CD4-positive, alpha-beta T cell treated with Interleukin-15 for 4 hours (primary cell): ENCODE measurements around the gene PLCB4.

Source experiments
- DNase-seq: peaks from one replicate; pipeline ENCODE4 v3.0.0-alpha.2; 2020; ENCODE audit warnings: low spot score

Gene PLCB4

GRCh38 chr20:9323622-9324021 lies 254.7 kb downstream of the PLCB4 start:
- no peak for DNase-seq

GRCh38 chr20:9329355-9330101 lies 260.6 kb downstream of the PLCB4 start:
- no peak for DNase-seq

GRCh38 chr20:9330151-9330550 lies 261.3 kb downstream of the PLCB4 start:
- DNase-seq = no peak

- no peak for DNase-seq
Measured at GRCh38 chr20:9331707-9332435, 263.0 kb downstream of the PLCB4 start.

GRCh38 chr20:9332791-9333479 lies 264.0 kb downstream of the PLCB4 start:
- no peak for DNase-seq

GRCh38 chr20:9334866-9335265 lies 266.0 kb downstream of the PLCB4 start:
- DNase-seq = no peak

GRCh38 chr20:9338101-9338500 lies 269.2 kb downstream of the PLCB4 start:
- no peak for DNase-seq

- no peak for DNase-seq
Measured at GRCh38 chr20:9339708-9340107, 270.8 kb downstream of the PLCB4 start.

- DNase-seq = no peak
Measured at GRCh38 chr20:9342651-9343050, 273.8 kb downstream of the PLCB4 start.

GRCh38 chr20:9344083-9344920 lies 275.4 kb downstream of the PLCB4 start:
- DNase-seq = no peak

- no peak for DNase-seq
Measured at GRCh38 chr20:9348316-9348715, 279.4 kb downstream of the PLCB4 start.

GRCh38 chr20:9348747-9349146 lies 279.9 kb downstream of the PLCB4 start:
- no peak for DNase-seq

- no peak for DNase-seq
Measured at GRCh38 chr20:9349249-9349648, 280.4 kb downstream of the PLCB4 start.

- no peak for DNase-seq
Measured at GRCh38 chr20:9352739-9353138, 283.9 kb downstream of the PLCB4 start.

GRCh38 chr20:9353180-9353915 lies 284.5 kb downstream of the PLCB4 start:
- no peak for DNase-seq

- DNase-seq = no peak
Measured at GRCh38 chr20:9353916-9354276, 285.0 kb downstream of the PLCB4 start.

GRCh38 chr20:9354579-9354978 lies 285.7 kb downstream of the PLCB4 start:
- DNase-seq = no peak

- DNase-seq = no peak
Measured at GRCh38 chr20:9358001-9358400, 289.1 kb downstream of the PLCB4 start.

GRCh38 chr20:9359561-9360308 lies 290.8 kb downstream of the PLCB4 start:
- DNase-seq = no peak

GRCh38 chr20:9360431-9360830 lies 291.5 kb downstream of the PLCB4 start:
- DNase-seq = no peak

GRCh38 chr20:9363673-9364072 lies 294.8 kb downstream of the PLCB4 start:
- no peak for DNase-seq
